ENCODE measurements around the gene PRSS56.
A peak's percentile ranks its signal among the peaks of the same experiment; 100 is the strongest.

The PRSS56 gene

DNA sequence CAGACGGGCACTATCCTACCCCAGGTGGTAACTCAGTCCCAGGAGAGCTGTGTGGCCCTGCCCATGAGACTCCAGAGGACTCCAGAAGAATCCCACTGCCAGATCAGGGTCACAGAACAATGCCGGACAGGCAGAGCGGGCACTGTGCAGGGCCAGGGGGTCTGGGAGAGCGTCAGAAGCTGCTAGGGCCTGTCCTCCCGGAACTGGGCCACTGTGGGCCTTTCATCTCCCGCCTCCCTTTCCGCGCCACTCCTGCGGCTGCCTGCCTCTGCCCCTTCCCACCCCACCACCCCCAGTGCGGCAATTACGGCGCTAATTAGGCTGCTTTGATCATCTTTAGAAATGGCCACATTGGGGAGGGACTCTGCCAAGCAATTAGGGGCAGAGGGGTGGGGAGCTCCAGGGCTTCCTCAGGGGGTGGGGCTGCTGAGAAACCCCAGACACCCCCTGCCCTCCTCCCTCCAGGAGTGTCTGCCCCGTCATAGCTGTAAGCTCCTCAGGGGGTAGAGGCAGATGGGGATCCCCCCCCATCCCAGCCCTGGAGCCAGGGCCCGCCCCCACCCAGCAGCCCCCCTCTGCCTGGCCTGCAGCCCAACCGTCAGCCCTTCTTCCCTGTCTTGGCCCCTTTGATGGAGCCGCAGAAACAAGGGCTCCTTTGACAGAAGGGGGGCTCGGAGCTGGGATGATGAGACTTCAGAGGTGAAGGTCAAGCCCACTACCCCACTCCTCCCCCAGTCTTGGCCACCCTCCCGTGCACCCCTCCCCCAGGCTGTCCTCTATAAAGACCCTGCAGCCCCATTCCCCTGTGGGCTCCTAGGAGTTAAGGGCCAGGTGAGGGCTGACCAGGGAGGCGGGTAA lies at the start of gene PRSS56:
TSS of gene PRSS56 (plus strand) at position 808 of the 858 bp plus-strand sequence. CDS start 211 bp downstream, outside the sequence.
- peak; percentile 68 for DNase-seq

GRCh38 chr2:232473467-232473890 lies 46.7 kb upstream of the PRSS56 start:
- peak; percentile 100 for DNase-seq

DNA sequence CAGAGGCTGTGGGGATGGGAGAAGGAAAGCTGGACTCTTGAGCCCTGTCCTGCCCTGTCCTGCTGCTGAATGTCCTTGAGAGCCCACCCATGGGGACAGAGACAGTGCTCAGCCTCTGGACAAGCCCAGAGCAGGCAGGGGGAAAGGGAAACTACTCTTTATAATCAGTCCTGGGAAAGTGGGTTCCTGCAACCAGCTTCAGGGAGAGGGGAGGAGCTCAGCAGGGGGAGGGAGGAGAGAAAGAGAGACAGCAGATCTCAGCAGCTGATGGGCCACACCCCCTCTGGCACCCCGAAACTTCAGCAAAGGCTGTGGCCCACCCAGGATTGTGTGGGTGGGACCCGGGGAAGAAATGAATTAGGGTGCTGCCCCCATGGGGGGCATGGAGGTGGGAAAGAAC lies 44.1 kb upstream of the PRSS56 start:
- no peak for DNase-seq

GRCh38 chr2:232476791-232477190 lies 43.4 kb upstream of the PRSS56 start:
- DNase-seq: no peak

GRCh38 chr2:232477751-232478510 lies 42.3 kb upstream of the PRSS56 start:
- no peak for DNase-seq

DNA sequence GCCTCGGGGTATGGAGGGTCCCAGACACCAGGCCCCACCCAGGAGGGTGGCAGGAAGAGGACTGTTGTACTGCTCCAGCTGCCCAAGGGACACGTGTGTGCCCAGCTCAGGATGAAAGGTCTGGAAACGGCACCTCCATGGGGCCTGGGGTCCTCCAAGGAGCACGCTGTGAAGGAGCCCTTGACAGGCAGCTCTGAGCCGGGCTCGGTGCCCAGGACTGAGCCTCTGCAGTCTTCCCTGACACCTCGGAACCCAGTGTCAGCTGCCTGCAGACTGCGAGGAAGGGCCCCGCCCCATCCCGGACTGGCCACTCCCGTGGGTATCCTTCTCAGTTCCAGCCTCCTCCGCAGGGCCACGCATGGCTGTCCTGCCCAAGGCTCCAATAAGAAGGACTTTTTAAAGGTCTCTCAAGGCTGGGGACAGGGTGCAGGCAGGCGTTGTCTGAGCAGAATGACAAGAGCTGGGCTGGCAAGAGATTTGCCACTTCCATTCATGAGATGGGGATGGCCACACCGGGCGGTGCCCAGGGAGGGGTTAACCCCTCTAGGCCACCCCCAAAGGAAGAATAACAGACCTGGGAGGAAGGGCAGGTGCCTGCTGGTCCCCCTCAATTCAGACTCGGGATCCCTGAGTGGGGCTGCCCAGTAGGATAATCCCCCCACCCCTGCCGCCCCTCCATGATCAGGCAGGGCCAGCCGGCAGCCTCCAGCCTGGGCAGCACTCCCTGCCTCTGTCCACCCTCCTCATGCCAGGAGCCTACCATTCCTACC lies 41.4 kb upstream of the PRSS56 start:
- DNase-seq: no peak

- peak; percentile 34 for DNase-seq
Measured at GRCh38 chr2:232479341-232480200, 40.6 kb upstream of the PRSS56 start.

DNA sequence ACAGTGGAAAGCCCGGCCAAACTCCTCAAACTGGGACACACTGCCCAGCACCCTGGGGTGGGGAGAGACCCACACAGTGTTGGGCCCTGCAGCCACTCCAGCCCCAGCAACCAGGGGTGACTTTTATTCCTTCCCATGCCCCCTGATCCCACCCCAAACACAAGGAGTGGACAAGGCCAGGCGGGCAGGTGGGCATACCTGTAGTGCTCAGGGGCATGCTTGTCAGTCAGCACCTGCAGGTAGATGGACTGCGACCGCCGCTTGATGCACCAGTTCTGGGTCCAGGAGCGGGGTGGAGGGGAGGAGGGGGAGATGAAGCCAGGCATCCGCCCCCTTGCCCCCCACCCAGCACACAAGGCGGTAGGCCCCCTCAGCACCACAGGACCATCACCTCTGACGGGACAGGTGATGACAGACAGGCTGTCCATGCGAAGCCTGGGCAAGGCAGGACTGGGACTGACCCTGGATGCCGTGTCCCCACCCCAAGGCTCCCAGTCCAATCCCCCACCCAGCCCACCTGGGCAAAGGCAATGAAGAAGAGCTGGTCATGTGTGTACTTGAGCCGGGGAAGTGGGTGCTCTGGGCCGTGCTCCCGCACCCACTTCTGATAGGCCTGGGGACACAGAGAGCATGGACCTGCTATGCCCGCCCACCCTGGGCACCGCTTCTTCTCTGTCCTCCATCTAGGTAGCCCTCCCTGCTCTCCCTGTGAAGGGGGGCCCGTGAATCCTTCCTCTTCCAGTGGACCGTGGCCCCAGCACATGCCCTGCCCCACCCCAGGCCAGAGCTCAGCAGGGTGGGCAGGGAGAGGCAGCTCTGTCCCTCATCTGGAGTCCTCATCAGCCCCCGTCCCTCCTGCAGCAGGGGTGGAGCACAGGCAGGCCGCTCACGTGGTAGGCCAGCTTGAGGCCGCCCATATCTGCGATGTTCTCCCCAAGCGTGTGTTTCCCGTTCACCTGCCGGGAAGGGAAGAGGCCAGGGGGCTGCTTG lies 39.7 kb upstream of the PRSS56 start:
- DNase-seq: no peak

DNA sequence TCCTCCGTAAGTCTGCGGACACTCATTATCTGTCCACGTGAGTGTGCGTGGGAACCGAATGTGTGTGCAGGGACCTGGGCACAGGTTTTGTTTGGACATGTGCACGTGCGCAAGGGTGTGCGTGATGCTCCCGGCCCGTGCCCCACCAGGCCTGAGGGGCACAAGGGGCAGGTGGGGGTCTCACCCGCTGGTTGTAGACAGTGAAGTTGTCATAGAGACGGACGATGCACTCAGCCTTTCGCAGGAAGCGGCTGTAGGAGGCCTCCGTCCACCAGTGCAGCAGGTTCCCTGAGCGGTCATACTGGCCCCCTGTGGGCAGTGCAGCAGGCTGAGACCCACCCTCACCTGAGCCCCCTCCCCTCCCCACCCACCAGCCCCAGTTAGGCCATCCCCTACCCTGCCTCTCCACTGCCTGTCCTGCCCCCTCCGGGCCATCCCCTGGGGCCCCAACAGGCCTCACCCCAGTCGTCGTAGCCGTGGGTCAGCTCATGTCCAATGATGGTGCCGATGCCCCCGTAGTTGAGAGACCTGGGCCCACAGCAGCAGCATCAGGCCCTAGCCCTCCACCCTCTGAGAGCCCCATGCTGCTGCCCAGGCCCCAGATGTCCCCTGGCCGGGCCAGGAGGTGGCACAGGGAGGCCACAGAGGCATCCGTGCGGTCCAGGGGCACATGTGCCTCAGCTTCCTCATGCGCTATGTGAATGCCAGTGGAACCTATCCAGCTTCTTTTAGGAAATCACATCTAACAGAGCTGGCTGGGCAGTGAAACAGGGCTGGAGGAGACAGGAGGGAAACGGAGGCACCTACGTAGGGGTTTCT lies 38.7 kb upstream of the PRSS56 start:
- no peak for DNase-seq

DNA sequence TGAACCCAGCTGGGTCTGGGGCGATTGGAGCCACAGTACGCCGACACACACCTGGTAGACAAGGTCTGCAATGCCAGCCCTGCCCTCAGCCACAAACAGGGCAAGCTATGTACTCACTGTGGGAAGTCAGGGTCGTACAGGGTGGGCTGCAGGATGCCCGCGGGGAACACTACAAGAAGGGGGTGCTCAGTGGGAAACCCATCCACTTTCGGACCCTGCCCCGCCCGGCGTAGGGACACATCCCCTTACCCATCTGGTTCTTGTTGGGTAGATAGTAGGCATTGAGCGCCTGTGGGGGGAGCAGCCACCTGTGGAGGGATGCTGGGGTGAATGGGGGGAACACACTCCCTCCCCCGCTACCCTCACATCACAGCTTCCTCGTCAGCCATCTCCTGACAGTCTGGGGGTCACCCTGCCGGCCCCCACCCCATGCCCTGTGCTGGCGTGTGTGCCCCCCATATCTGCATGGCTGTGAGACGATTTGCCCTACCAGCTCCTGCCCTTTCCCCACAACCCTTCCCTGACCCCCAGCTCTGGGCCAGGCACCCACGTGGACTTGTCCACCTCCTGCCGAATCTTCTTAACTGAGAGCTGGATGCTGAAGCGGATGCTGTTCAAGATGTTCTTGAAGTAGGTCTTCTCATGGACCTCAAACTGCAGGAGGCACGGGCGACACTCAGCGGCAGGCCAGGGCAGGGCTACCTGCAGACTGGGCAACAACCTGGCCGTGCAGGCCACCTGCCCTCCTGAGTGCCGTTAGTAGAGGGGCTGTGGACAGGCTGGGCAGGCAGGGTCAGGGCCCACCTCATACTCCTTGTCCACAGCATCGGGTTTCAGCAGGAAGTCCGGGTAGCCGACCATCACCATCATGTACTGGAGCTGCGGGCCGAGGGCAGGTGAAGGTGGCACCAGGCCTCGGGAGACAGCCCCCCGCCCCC lies 37.6 kb upstream of the PRSS56 start:
- no peak for DNase-seq

DNA sequence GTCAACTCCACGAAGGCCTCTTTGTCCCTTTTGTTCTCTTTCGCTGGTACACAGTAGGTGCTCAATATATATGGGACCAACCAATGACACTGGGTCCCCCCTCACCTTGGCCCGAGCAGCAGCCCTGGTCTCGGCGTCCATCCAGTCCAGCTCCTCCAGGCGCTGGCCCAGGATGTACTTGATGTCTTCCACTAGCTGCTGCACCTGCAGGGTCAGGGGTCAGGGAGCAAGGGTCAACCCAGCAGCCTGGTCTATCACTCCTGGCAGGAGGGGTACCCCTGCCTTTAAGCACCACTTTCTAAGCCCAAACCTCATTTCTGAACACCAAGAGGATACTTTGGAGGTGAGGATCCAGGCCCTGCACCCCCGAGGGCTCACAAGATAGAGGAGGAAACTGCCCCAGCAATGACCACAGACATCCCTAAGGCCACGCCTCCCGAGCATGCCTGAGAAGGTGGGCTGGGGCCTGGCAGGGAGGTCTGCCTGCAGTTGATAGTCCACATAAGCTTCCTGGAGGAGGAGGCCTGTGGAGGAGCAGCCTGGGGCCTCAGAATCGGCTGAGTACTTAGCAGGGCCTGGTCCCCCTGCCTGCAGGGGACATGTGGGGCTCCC lies 36.8 kb upstream of the PRSS56 start:
- DNase-seq: no peak

DNA sequence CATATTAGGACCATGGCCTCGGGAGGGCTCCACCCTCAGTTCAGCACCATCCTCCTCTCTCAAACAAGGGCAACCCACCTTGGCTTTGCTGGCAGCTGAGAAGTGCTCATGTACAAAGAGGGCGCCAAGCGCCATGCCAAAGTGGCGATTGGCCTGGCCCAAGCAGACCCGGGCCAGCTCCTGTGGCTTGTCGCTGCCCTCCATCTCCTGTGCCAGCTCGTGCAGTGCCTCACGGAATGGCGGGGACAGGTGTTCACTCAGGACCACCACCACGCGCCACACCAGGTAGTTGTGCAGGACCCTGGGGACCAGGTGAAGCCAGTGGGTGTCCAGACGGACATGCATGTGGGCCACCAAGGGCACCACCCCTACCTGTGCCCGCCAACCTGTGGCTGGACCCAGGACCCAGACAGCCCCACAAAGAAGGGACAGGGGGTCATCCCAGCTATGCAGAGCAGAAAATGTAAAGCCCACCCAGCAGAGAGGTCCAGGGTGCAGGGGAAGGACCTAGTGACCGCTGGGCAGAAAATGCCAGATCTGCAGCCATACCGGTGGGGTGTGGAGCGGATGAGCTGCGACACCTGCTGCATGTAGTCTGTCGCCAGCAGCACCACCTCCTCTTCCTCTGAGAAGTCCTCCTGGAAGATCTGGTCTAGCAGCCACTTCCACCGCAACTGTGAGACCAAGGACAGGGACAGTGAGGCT lies 36.1 kb upstream of the PRSS56 start:
- no peak for DNase-seq

DNA sequence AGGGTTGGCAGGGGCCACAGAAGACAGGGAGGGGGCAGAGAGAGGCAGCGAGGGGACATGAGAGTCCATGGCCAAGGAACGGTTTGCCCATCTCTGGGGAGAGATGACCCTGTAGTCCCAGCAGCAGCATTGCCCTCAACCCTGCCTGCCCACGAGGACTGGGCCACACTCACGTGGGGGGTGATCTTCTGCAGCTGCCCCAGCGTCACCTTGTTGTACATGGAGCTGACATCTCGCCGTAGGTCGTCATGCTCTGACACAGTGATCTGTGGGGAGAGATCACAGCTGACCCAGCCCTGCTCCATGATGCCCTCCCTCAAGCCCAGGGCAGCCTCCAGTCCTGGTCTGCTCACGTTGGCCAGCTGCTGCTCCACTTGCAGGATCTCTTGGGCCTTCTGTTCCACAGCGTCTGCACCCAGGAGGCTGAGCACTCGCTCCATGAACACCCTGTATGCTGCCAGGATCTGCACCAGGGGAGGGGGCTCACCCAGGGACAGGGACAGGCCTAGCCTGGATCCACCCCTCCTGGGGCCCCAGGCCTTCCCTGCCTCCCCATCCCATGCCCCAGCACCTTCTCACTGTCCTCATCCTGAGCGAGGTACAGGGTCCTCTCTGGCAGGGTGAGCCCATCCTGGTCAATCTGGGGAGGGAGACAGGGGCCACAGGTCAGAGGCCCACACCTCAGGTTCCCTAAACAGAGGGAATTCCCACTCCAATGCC lies 35.4 kb upstream of the PRSS56 start:
- DNase-seq: no peak

GRCh38 chr2:232485348-232485756 lies 34.8 kb upstream of the PRSS56 start:
- DNase-seq: peak; percentile 26

GRCh38 chr2:232485757-232486557 lies 34.2 kb upstream of the PRSS56 start:
- DNase-seq: no peak
